GM18508 (cell line): ENCODE measurements around the gene PLCB3.
"Not testable (repeated sequence)": the region's sequence is repeated elsewhere in the genome, so short reads cannot be mapped to it uniquely, and the experiment has no call there.

Experiments
- ATAC-seq: cut with Tn5 transposase; IDR thresholded peaks from one replicate; pipeline ENCODE4 v1.9.1; 2021; ENCODE audit warnings: moderate number of reproducible peaks; ENCODE audit not compliant: insufficient read depth, unreplicated experiment

PLCB3 gene

DNA sequence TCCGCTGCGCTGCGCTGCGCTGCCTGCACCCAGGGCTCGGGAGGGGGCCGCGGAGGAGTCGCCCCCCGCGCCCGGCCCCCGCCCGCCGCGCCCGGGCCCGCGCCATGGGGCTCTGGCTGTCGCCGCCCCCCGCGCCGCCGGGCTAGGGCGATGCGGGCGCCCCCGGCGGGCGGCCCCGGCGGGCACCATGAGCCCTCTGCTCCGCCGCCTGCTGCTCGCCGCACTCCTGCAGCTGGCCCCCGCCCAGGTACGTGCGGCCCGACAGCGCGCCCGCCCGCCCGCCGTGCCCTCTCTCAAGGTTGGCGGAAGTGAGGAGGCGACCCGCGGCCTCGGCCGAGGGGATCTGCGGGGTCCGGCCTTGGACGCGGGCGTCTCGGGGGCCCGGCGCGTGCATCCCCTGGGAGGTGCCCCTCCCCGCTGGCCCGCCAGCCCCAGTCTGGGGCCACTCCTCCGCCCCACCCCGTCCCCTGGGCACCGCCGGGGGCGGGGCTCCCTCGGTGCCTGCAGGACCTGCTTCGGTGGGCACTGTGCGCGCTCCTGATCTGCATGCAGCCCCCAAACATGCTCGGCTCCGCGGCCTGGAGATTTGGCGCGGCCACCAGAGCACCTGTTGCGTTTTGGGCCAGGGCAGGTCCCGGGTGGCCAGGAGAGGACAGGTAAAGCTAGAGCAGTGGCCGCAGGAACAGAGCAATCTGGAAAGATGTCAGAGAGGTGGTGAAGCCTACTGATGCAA is 16.5 kb upstream of the PLCB3 start:
- ATAC-seq = no peak

DNA sequence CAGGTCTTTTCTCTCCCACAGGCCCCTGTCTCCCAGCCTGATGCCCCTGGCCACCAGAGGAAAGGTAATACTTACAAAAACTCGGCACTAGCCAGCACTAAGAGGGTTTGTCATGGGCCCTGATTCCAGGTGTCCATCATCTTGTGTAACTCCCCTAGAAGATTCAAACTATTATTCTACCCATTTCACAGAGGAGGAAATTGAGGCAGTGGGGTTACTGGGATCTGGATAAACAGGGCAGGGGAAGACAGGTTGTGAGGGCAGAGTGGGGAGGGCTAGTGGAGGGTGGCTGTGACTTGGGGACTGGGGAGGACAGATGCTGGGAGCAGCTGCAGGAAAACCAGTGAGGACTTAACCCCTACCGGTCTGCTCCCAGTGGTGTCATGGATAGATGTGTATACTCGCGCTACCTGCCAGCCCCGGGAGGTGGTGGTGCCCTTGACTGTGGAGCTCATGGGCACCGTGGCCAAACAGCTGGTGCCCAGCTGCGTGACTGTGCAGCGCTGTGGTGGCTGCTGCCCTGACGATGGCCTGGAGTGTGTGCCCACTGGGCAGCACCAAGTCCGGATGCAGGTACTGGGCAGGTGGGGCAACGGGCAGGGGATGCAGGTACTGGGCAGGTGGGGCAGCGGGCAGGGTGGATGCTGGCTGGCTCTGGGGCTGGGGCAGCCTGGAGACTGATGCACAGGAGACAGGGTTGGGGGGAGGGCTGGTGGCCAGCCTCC is 15.7 kb upstream of the PLCB3 start:
- no peak for ATAC-seq

DNA sequence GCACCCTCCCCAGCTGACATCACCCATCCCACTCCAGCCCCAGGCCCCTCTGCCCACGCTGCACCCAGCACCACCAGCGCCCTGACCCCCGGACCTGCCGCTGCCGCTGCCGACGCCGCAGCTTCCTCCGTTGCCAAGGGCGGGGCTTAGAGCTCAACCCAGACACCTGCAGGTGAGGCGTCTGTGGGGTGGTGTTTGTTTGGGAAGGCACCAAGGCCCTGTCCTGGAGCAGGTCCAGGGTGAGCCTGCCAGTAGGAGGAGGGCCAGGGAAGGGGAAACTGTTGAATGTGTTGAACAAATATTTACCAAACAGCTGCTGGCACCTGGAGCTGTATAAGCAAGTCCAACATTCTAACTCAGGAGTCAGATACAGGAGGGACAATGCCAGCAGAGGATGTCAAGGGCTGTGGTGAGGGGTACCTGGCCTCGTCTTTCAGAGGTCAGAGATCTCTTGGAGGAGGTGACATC is 13.8 kb upstream of the PLCB3 start:
- no peak for ATAC-seq

DNA sequence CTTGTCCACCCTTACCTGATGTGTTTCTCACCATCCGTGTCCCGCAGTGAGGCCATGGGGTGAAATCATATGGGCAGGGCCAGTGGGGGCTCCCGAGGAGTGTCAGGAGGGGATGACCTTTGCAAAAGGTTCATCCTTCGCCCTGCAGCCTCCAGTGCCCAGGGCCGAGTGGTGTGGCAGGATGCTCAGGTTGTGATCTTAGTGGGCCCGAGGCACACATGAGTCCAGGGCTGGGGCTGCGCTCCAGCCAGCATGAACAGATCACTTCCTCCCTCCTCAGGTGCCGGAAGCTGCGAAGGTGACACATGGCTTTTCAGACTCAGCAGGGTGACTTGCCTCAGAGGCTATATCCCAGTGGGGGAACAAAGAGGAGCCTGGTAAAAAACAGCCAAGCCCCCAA is 13.3 kb upstream of the PLCB3 start:
- no peak for ATAC-seq

DNA sequence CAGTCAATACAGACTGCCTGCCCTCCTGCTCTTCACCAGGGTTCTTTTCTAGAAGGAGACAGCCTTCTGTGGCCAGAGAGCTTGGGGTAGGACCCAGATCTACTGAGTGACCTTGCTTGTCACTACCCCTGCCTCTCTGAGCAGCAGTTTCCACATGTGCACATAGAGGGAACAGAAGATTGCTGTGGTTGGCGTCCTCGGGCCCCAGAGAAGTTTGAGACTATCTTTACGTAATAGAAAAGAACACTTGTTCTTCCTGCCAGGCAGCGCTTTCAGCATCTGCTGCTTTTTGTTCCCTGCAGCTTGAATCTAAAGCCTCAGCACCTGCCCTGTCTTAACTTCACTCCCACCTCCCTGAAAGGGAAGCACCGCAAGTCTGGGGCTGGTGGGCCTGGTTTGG is 12.3 kb upstream of the PLCB3 start:
- ATAC-seq = no peak

DNA sequence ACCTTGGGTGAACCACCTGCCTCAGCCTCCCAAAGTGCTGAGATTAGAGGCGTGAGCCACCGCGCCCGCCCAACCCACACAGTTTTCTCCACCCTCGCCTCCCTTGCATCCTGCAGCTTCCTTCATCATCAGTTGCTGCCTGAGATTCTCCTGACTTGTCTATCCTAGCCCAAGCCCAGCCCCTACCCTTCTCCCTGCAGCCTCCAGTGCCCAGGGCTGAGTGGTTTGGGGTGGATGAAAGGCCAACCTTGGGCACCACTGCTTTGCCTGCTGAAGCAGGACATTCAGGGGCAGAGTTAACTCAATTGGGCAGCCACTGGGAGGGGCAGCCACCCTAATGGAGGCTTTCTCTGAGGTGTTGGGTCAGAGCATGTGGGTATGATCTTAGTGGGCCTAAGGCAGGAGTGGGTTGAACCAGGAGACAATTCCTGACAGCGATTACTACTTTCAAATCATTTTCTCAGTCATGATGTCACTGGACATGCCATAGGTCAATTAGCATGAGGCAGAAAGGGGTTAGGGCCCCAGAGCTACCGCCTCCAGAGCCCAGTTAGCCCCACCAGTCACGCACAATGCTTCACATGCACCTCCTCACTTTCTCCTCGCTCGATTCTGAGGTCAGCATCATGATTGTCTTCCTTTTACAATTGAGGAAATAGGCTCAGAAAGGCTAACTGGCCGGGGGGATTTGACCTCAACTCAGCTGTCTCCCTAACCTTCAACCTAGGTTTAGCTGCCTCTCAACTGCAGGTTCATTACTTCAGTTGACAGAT is 11.5 kb upstream of the PLCB3 start:
- no peak for ATAC-seq

DNA sequence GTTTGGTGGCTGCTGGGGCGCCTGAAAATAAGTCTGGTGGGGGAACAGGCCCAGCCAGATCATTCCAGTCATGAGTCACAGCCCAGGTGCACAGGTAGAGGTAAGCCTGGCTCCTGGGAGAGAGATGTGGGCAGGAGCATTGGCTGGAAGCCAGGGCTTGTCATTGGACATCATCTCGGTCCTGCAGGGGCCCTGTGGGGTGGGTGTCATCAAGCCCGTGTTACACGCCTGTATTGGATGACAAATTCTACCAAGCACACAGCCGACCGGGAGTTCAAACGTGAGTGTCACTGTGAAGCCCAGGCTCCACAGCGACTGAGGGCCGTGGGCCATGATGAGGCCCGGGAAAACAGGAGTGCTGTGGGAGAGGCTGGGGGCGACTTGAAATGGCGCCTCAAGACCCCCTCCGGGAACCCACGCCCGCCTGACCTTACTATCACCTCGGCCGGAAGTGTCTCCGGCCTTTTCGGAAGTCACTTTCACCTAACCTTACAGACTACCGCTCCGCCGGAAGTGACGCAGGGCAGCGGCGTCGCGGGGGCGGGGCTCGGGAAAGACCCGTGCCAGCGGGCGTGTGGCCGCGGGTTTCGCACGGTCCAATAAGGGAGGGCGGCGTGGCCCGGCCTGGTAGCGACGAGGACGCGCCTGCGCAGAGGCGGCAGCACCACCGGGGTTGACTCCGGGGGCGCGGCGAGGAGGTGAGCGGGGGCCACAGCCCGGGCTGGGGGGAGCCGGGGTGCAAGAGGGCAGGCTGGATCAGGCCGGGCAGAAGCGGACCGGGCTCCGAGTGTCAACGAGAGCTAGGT is 10.7 kb upstream of the PLCB3 start, which contains the start of gene FKBP2:
FKBP2 (plus strand) TSS at position 661 of the 806 bp plus-strand sequence. CDS start 1,293 bp downstream, outside the sequence.
- ATAC-seq = peak; percentile 38

DNA sequence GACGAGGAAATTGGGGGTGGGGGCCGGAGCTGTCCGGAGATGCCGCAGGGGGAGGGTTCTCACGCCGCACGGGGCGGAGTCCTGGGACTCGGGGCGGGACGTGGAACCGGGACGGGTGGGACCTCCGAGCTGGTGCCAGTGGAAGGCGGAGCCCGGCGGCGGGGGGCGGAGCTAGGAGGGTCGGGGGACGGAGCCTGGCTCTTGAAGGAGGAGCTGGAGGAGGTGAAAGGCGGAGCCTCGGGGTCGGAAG is 10.2 kb upstream of the PLCB3 start:
- peak; percentile 34 for ATAC-seq

DNA sequence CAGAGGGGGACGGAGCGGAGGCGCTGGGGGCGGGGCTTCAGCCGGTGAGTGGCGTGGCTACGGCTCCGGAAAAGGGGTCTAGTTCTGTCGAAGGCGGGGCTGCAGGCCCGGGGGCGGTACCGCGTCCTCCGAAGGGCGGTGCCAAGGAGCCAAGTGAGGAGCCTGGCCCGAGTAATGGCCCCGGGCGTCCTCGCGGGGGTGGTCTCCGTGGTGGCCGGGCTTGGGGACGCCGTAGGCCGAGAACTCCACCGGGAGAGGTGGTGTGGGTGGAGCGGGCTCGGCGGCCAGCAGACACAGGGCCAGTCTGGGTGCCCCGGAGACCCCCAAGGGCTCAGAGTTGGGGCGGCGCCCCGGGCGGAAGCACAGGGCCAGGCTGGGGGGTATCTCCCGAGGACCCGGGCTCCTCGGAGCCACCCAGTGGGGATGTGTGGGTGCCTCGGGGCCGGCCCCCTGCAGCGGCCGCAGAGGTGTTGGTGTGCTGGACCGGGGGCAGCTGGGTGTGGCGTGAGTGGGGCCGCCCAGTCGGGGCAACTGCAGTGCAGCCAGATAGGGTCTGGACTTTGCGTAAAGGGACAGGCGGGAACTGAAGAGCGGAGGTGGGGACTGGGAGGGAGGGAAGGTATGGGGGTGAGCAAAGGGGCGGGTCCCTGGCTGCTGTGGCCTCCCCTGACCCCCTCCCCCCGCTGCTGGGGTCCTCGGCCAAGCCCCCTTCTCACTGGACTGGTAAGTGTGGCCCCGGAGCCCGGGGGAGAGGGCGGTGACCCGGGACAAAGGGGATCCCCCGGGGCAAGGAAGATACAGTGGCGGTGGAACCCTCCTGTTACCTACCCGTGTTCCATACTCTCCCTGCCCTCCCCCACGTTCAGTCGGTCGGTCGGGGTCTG is 9.6 kb upstream of the PLCB3 start:
- ATAC-seq = peak; percentile 37

DNA sequence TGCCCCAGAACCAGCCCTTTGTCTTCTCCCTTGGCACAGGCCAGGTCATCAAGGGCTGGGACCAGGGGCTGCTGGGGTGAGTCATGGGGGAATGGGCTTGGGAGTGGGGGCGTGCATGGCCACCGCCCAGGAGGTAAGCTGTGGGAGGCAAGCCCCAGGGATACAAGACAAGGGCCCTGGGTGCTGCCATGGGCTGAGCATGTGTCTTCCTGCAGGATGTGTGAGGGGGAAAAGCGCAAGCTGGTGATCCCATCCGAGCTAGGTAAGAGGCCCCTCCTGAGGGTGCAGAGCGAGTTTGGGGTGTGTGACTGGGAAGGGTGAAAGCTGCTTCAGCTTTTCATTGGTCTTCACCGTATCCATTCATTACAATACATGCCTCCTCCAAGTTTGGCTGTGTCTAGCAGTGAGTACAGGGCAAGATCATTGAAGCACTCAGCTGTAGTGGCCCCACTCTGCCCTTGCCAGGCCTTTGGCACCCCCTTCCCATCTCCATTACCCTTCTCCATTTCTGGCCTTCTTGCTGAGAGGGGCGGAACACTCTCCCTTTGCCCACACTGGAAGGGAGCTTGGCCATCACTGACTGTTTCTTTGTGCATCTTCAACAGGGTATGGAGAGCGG is 8.0 kb upstream of the PLCB3 start:
- no peak for ATAC-seq

DNA sequence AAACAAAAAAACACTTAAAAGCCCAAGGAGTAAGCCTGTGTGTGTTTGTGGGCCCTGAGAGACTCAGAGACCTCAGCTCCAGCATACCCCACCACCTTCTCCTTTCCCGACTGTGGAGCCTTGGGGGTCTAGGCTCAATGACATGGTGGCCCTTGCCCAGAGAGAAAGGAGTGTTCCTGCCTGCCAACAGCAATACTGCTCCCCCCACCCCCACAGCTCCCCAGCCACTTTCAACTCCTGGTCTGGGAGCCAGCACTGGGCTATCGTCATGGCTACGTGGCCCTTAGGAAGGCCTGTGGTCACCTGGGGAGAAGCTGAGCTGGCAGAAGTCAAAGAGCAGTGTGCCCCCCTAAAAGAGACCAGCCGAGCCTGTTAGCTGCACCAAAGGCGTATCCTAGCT is 7.2 kb upstream of the PLCB3 start:
- no peak for ATAC-seq

DNA sequence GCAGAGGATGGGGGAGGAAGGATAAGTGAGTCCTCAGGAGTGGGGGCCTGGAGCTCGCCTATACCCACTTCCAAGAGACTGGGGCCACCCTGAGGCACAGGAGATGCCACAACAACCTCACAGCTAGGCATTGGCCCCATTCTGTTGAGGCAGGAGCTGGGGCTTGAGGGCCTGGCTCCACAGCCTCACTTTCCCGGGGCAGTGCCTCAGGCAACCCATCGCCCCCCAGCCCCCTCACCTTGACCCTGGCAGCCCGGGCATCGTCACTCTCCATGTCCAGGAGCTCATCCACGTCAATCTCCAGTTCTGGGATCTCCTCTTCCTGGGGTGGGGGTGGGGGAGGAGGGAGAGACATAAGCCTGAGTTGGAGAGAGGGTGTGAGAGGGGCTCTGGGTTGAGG is 6.4 kb upstream of the PLCB3 start:
- ATAC-seq = no peak

DNA sequence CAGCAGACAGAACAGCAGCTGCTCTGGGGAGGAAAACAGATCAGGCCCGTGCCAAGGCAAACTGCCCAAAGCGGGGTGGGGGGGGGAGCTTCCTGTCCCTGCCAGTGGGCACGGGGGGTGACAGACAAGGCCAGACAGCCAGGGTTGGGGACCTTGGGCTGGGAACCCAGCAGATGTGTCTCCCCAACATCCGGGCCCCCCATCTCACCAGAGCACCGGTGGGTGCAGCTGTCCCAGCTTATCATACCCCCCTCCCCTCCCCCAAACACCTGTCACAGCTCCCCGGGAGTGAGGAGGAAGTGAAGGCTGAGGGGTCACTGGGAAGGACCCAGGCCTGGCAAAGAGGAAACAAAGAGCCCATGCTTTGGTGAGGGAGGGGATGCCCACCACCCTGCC is 5.9 kb upstream of the PLCB3 start:
- no peak for ATAC-seq

DNA sequence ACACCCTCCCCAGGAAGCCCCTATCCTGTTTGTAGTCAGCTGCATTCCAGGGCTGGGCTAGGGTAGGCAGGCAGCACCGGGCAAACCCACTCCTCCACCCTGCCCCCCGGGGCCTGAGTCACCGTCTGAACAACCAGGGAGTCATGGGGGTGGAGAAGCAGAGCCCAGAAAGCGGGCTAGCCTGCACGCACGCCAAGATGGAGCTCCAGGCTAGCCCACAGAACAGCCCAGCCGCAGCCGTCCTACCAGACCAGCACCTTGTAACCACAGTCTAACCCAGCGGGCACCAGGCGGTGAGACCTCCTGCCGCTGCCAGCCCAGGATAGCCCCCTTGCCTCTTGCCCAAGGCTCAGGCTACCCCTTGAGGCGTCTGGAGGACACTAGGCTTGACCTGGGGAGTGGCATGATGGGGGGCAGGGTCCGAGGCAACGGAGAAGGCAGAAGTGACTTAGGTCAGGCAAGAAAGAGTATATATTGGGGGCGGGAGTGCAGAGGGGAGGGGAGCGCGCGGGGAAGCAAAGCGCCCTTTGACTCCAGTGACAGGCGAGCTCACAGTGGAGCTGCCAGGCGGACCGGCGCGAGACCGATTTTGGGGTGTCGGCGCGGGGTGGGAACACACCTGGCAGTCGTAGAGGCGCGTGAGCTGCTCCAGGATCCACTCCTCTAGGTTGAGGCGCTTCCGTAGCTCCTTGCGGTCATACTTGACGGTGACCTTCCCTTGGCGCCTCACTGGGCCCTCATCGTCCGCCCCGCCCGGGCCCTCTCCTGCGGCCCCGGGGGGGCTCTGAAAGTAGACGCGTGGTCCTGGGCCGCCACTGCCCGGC is 5.3 kb upstream of the PLCB3 start:
- no peak for ATAC-seq

DNA sequence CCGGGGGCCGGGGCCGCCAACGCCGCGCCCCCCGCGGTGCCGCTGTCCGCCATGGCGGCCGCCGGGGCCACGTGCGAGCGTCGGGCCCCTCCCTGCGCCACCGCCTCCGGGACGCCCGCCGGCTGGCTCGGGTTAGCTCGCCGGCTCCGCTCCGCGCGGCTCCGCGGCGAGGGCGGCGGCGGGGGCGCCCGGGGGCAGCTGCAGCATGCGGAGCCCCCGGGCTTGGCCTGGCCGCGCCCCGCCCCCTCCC is 4.8 kb upstream of the PLCB3 start:
- ATAC-seq = not testable (repeated sequence)

DNA sequence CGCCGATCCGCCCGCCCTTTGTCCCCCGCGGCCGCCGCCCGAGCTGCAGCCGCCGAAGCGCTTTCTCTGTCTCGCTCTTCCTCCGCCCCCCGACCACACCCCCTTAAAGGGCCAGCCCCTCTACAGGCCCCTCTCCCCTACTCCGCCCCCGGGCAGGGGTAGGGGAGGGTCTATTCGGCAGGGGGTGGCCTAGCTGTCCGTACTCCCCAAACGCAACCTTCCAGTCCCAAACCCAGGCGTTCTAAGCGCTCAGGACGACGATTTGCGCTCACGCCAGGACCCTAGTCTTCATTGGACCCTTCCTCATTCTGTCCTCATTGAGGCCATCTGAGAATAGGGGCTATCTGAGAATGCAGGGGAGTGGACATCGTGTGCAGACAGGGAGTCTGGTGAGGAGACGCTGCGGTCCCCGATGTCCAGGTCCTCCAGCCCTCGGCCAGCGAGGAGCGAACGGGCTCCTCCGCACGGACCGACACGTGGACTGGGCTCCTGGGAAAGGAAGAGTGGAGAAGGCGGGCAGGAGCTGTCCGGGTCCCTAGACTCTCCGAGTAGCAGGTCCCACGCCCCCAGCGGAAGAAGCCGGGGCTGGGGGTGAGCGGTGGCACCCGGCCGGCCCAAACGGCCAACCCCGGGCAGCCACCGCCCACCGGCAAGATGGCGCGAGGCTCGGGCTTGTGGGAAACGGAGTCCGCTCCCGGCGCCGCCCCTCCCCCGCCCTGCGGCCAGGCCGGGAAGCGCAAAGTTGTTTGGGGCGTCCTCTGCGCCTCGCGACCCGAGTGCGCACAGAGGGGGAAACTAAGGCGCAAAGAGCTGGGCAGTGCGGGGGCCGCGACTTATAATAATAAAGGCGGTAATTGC is 4.2 kb upstream of the PLCB3 start, which contains the start of gene PPP1R14B:
PPP1R14B (minus strand) TSS at position 73 of the 858 bp plus-strand sequence. CDS start 270 bp downstream, outside the sequence.
- no peak for ATAC-seq

DNA sequence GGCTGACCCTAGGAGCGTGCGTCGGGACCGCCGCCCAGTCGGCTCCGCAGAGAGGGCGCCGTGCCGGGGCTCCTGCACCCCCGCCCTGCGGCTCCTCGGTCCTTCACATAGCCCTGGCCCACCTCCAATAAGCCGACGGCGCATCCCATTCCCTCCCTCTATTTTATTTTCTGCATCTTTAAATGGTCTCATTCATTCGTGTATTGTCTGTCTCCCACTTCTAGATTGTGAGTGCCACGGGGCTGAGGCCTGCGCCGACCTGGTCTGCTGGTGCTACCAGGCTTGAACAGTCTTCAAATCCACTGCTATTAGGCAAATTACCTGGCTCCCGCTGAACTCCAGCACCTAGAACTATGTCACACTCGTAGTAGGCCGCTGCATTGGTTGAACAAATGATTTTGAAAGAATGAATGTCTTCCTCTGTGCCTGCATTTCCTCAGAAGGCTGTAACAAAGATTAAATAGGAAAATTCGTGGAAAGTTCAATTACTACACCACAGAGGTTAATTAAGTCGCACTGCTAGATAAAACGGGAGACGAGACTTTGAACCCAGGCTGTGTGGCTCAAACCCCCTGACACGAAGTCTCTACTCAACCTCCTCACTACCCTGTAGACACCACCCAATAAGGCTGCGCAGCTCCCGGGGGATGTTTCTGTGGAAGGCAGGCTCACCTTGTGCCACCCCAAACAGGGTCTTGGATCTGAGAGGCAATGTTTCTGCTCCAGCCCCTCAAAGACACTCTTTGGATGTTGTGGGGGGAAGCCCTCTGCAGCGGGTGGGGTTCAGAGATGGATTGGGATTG is 3.4 kb upstream of the PLCB3 start:
- ATAC-seq = no peak
